Measurements from ENCODE around the gene C16orf87. TPM values are rescaled to one million over a fixed set of nuclear protein-coding genes. Genes with fewer than 3 reads are reported as not detected.

The C16orf87 gene
- total and polyA plus RNA-seq, 9 of the 15 experiments (the other 6 are each of a cell fraction or from before 2014, with no cell fraction given) = 7.8 to 16.7 (median 10.5) TPM

DNA sequence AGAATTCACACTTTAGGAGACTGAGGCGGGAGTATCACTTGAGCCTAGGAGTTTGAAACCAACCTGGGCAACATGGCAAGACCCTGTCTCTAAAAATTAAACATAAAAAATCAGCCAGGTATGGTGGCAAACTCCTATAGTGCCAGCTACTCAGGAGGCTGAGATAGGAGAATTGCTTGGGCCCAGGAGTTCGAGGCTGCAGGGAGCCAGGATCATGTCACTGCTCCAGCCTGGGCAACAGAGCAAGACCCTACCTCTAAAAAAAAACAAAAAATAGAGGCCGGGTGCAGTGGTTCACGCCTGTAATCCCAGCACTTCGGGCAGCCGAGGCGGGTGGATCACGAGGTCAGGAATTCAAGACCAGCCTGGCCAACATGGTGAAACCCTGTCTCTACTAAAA is 44.3 kb upstream of the C16orf87 start:
- Histone ChIP-seq H3K27me3 (ENCODE audit: control insufficient read depth in 2 of 2, insufficient read depth in 2 of 2, low read length in 2 of 2) (peaks cover 0 to 5% of the 10 kb centered on the region in 2 experiments; a peak in 1 of 5 replicates), H4K20me1 (replicated peaks; ENCODE audit: control insufficient read depth, insufficient read depth, low read length) (no peaks in the 10 kb centered on the region), H3K9ac (ENCODE audit: insufficient read depth in 1 of 2, low read depth in 2 of 2, low read length in 2 of 2) (no peak overlapping the region), H3K79me2 (ENCODE audit: control insufficient read depth, insufficient read depth, low read length) (no peaks in the 10 kb centered on the region), H2AFZ (ENCODE audit: low read depth, low read length) (no peak overlapping the region), H3K27ac (ENCODE audit: extremely low read depth, low read depth, low read length) (no peak overlapping the region), H3K4me2 (ENCODE audit: insufficient read depth, low read length) (no peak overlapping the region), H3K9me3 (replicated peaks; ENCODE audit: control insufficient read depth, insufficient read depth, low read depth, low read length) (no peaks in the 10 kb centered on the region), H3K4me1 (replicated peaks in 1 of 2; ENCODE audit: control insufficient read depth in 2 of 2, insufficient read depth in 2 of 2, low read length in 2 of 2) (no peaks in the 10 kb centered on the region; a peak in 1 of 5 replicates), H3K9me1 (ENCODE audit: control insufficient read depth, insufficient read depth, low read length) (no peaks in the 10 kb centered on the region), H3K4me3 (no peak overlapping the region), H3K36me3 (ENCODE audit: control insufficient read depth, insufficient read depth, low read length) (no peaks in the 10 kb centered on the region)
- intact Hi-C loops (cut with micrococcal nuclease) = no loop called here
- no peak for ATAC-seq
- POLR2A ChIA-PET = no interaction called here
- 28% methylated on average over 8 of the region's 8 CpGs for WGBS (ENCODE audit: insufficient coverage, low coverage, missing lambda C conversion rate)
- DNase-seq (ENCODE audit: extremely low read depth in 1 of 4, low spot score in 3 of 4) = no peak
- no TSS peak for BruUV-seq (replicated peaks)
- no peak for TF ChIP-seq POLR2AphosphoS5 (IDR thresholded peaks at IDR 0.05; ENCODE audit: control insufficient read depth, insufficient read depth, low read depth, low read length)
- peak; percentile 65 for TF ChIP-seq ZNF121 (CRISPR knock-in tag; conservative IDR thresholded peaks at IDR 0.05)
- no peak for FAIRE-seq
- CTCF ChIA-PET (ENCODE audit: low intra/inter-chr PET ratio) = no interaction called here
- in situ Hi-C loops (cut with MboI) = no loop called here

DNA sequence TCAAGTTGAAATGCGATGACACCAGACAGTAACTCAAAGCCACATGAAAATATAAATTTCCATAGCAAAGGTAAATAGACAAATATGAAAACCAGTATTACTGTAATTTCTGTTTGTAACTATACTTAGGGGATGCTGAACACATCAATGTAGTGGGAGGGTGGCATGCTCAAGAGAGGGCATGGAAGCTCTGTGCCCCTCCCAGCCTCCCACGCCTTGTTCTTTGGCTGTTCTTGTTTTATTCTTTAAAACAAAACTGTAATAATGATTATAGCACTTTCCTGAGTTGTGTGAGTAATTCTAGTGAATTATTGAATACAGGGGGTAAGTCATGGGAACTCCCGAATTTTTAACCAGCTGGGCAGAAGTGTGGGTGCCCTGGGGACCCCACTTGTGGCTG is 42.2 kb upstream of the C16orf87 start:
- in situ Hi-C loops (cut with MboI) (no loop called here), intact Hi-C loops (cut with micrococcal nuclease) (no loop called here)
- no peaks in the 10 kb centered on the region for H4K20me1 ChIP-seq (replicated peaks; ENCODE audit: control insufficient read depth, insufficient read depth, low read length)
- no peak overlapping the region for H3K4me3 ChIP-seq
- no peaks in the 10 kb centered on the region for H3K79me2 ChIP-seq (ENCODE audit: control insufficient read depth, insufficient read depth, low read length)
- no peak overlapping the region for H3K4me2 ChIP-seq (ENCODE audit: insufficient read depth, low read length)
- FAIRE-seq = no peak
- whole genome bisulfite sequencing (ENCODE audit: insufficient coverage, low coverage, missing lambda C conversion rate) = 54% methylated on average over 3 of the region's 3 CpGs
- H3K4me1 ChIP-seq (replicated peaks in 1 of 2; ENCODE audit: control insufficient read depth in 2 of 2, insufficient read depth in 2 of 2, low read length in 2 of 2) = no peaks in the 10 kb centered on the region; a peak in 1 of 5 replicates
- no peak for TF ChIP-seq SRSF1 (IDR thresholded peaks at IDR 0.05; ENCODE audit: low read depth, low read length)
- TF ChIP-seq MEF2A (IDR thresholded peaks at IDR 0.05; ENCODE audit: control insufficient read depth, low read depth, low read length) = no peak
- no peak for TF ChIP-seq DACH1 (IDR thresholded peaks at IDR 0.05; ENCODE audit: partially characterized antibody)
- no peak for TF ChIP-seq FOSL1 (tag; conservative IDR thresholded peaks at IDR 0.05)
- TF ChIP-seq PRPF4 (IDR thresholded peaks at IDR 0.05; ENCODE audit: insufficient read depth, low read depth, low read length, poor library complexity, severe bottlenecking) = no peak
- TF ChIP-seq HCFC1 (IDR thresholded peaks at IDR 0.05; ENCODE audit: low read depth, low read length) = no peak
- TF ChIP-seq ZNF561 (CRISPR knock-in tag; conservative IDR thresholded peaks at IDR 0.05) = no peak
- TF ChIP-seq CBX2 (IDR thresholded peaks at IDR 0.05; ENCODE audit: insufficient read depth, low read length, poor library complexity, severe bottlenecking) = no peak
- TF ChIP-seq MCM5 (IDR thresholded peaks at IDR 0.05; ENCODE audit: low read depth) = no peak
- no peak for TF ChIP-seq PBX2 (CRISPR knock-in tag; IDR thresholded peaks at IDR 0.05; ENCODE audit: low read depth)
- no peak for TF ChIP-seq PBX2 (tag; conservative IDR thresholded peaks at IDR 0.05; ENCODE audit: low read depth)
- no peak for TF ChIP-seq ZFX (CRISPR knock-in tag; IDR thresholded peaks at IDR 0.05)
- no peak overlapping the region for H3K9ac ChIP-seq (ENCODE audit: insufficient read depth in 1 of 2, low read depth in 2 of 2, low read length in 2 of 2)
- H3K27ac ChIP-seq (ENCODE audit: extremely low read depth, low read depth, low read length) = no peak overlapping the region
- H2AFZ ChIP-seq (ENCODE audit: low read depth, low read length) = no peak overlapping the region
- ChIA-PET POLR2A (interaction anchor here (0.9 to 1.0 kb wide), 2 partner anchors 21 to 31 kb away, joined by 3 to 5 read pairs; no protein-coding TSS in a partner anchor), CTCF (ENCODE audit: low intra/inter-chr PET ratio) (no interaction called here)
- ATAC-seq = no peak
- H3K9me1 ChIP-seq (ENCODE audit: control insufficient read depth, insufficient read depth, low read length) = no peaks in the 10 kb centered on the region
- no peaks in the 10 kb centered on the region for H3K27me3 ChIP-seq (ENCODE audit: control insufficient read depth in 2 of 2, insufficient read depth in 2 of 2, low read length in 2 of 2)
- DNase-seq (ENCODE audit: extremely low read depth in 1 of 4, low spot score in 3 of 4) = no peak
- H3K9me3 ChIP-seq (replicated peaks; ENCODE audit: control insufficient read depth, insufficient read depth, low read depth, low read length) = no peaks in the 10 kb centered on the region
- BruUV-seq (replicated peaks) = no TSS peak
- H3K36me3 ChIP-seq (ENCODE audit: control insufficient read depth, insufficient read depth, low read length) = no peaks in the 10 kb centered on the region
